SK-N-SH (cell line): ENCODE data around the gene EMC7. TPM values are rescaled to one million over a fixed set of nuclear protein-coding genes. Genes with fewer than 3 reads are reported as not detected.

Source experiments
- MAX ChIP-seq: IDR thresholded peaks from 2 replicates; pipeline ENCODE4 v1.4.0; 2012; ENCODE audit warnings: low read depth
- polyA plus RNA-seq, 3 experiments: library from polyadenylated mRNA; depleted of rRNA; stranded (reverse); fragments of >200 nt; gene quantifications; 2 replicates each; pipeline ENCODE4 v1.2.3, GENCODE V29; 2012

The EMC7 gene
- polyA plus RNA-seq, 1 of the 3 experiments (the other 2 are of a cell fraction) = 92.3 TPM

DNA sequence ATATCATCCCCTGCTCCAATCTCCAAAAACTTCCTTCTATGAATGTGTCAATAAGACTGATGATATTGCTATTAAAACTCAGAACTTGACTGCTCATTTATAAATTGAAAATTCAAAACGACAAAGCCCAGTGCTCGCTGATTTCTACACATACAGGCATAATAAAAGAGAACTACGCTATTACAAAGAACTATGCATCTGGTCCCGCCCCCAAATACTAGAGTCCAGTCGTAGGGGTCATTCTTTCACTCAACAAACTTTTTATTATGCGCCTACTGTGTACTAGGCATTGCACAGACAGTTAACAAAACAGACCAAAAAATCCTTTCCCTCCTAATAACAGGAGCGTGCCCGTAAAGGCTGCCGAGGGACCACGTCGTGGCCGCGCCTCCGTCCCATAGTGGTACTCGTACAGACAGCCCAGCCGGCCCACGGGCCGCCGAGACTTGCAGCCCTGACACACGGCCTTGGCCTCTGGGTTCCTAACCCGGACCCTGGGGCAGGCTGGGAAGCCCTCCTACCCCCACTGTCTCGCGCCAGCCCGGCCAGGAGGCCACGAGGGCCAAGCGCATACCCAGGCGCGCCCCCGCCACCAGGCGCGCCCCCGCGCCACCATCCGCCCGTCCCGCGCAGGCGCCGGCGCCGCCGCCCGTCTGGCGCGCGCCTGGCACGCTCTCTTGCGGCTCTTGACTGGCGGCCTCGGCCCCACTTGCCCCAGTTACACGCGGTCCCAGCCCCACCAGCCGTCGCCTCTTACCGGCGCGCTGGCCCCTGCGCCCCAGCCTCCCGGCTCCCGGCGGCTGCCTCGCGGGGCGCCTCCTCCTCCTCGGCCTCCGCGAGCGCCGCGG is 63.4 kb downstream of the EMC7 start (continued):
- TF ChIP-seq MAX = peak; percentile 50

Other genes with a start within 250 kb of the EMC7 start
- 0.03 TPM in 1 of 2 replicates, not detected in the other for gene CHRM5, start 133.4 kb downstream of the EMC7 start, polyA plus RNA-seq (2012; rRNA removed)
- 7.5 and 9.1 TPM in 2 replicates for gene AVEN, start 62.7 kb downstream of the EMC7 start, polyA plus RNA-seq (2012; rRNA removed)
- gene PGBD4, start 221 bp upstream of the EMC7 start, polyA plus RNA-seq (2012; rRNA removed) = 0.77 and 1.3 TPM in 2 replicates
- 13.8 and 20.3 TPM in 2 replicates for gene KATNBL1, start 108.2 kb upstream of the EMC7 start, polyA plus RNA-seq (2012; rRNA removed)
- gene EMC4, start 123.2 kb upstream of the EMC7 start, polyA plus RNA-seq (2012; rRNA removed) = 159 and 224 TPM in 2 replicates
- 7.7 and 8.0 TPM in 2 replicates for gene SLC12A6, start 235.9 kb upstream of the EMC7 start, polyA plus RNA-seq (2012; rRNA removed)
- gene NOP10, start 241.3 kb upstream of the EMC7 start, polyA plus RNA-seq (2012; rRNA removed) = 440 and 583 TPM in 2 replicates
- gene NUTM1, start 241.5 kb upstream of the EMC7 start, polyA plus RNA-seq (2012; rRNA removed) = not detected in 2 replicates